Memory B cell (primary cell): ENCODE results near the gene MT1F.
"Not testable (repeated sequence)": the region's sequence is repeated elsewhere in the genome, so short reads cannot be mapped to it uniquely, and the experiment has no call there.

Experiments used
- ATAC-seq: fragments of 150-1000 bp; cut with Tn5 transposase; 2 replicates; pipeline ENCODE4 v1.10.0; 2021; ENCODE audit warnings: low read depth, mild to moderate bottlenecking, moderate library complexity
- DNase-seq, 2 donors: peaks; one replicate each; pipeline ENCODE4 v3.0.0; 2022; ENCODE audit warnings: low spot score in 2 of 2
- H3K27ac Mint-ChIP-seq: one replicate; pipeline ENCODE4 v1.8.0; 2022; ENCODE audit warnings: mild to moderate bottlenecking, moderate library complexity, mixed read lengths
- H3K27me3 Mint-ChIP-seq: one replicate; pipeline ENCODE4 v1.8.0; 2022; ENCODE audit warnings: mixed read lengths
- H3K36me3 Mint-ChIP-seq: one replicate; pipeline ENCODE4 v1.8.0; 2022; ENCODE audit warnings: mild to moderate bottlenecking, mixed read lengths
- H3K4me1 Mint-ChIP-seq: one replicate; pipeline ENCODE4 v1.8.0; 2022; ENCODE audit warnings: mixed read lengths
- H3K4me3 Mint-ChIP-seq: one replicate; pipeline ENCODE4 v1.8.0; 2022; ENCODE audit warnings: mild to moderate bottlenecking, moderate library complexity, mixed read lengths
- H3K9me3 Mint-ChIP-seq: one replicate; pipeline ENCODE4 v1.8.0; 2022; ENCODE audit warnings: mixed read lengths

The MT1F gene

GRCh38 chr16:56667581-56668571 is 10.1 kb downstream of the MT1F start, which contains the start of gene MT1G:
MT1G (minus strand) TSS chr16:56668065; CDS start chr16:56667993, 72 bp downstream.
- peaks cover 40% of the 10 kb centered on the region for H3K27me3 Mint-ChIP-seq
- H3K27ac Mint-ChIP-seq, result no peak within 1 kb of the TSS
- H3K4me3 Mint-ChIP-seq, result no peak within 1 kb of the TSS
- H3K9me3 Mint-ChIP-seq, result no peaks in the 10 kb centered on the region
- ATAC-seq (no peak), DNase-seq (no peak)
- peaks cover 2% of the 10 kb centered on the region for H3K36me3 Mint-ChIP-seq
- peaks cover 20% of the 10 kb centered on the region for H3K4me1 Mint-ChIP-seq

- DNase-seq (no peak), ATAC-seq (peak; percentile 42)
- Mint-ChIP-seq H3K27ac (no peak within 1 kb of the TSS), H3K4me3 (peak within 1 kb of the TSS; percentile 8), H3K27me3 (peaks cover 37% of the 10 kb centered on the region), H3K36me3 (no peaks in the 10 kb centered on the region), H3K4me1 (peaks cover 15% of the 10 kb centered on the region), H3K9me3 (no peaks in the 10 kb centered on the region)
Measured at GRCh38 chr16:56669005-56669839, 11.5 kb downstream of the MT1F start, which contains the start of gene MT1H. MT1H (plus strand) TSS chr16:56669814; CDS start chr16:56669885, 71 bp downstream.

GRCh38 chr16:56669840-56670619 is 12.3 kb downstream of the MT1F start:
- ATAC-seq (peak; percentile 6), DNase-seq (no peak)
- peak overlapping the region; percentile 8 for H3K4me3 Mint-ChIP-seq
- H3K36me3 Mint-ChIP-seq, result no peaks in the 10 kb centered on the region
- peaks cover 37% of the 10 kb centered on the region for H3K27me3 Mint-ChIP-seq
- H3K27ac Mint-ChIP-seq, result no peak overlapping the region
- no peaks in the 10 kb centered on the region for H3K9me3 Mint-ChIP-seq
- H3K4me1 Mint-ChIP-seq, result peaks cover 15% of the 10 kb centered on the region

DNA sequence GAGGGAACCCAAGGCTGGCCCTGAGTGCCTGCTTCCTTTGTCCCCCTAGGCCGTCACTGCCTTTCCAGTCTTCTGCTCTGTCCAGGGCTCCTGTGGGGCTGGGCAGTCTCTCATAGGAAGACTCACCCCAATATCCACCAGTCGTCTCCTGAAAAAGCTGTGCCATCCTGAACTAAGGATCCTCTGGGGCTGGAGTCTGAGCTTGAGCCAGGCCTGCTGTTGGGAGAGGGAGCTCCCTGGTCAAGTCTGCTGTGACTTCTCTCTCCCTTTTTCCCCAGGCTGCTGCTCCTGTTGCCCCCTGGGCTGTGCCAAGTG is 12.8 kb downstream of the MT1F start:
- H3K27me3 Mint-ChIP-seq, result peaks cover 36% of the 10 kb centered on the region
- ATAC-seq (no peak), DNase-seq (no peak)
- no peak overlapping the region for H3K4me3 Mint-ChIP-seq
- no peak overlapping the region for H3K27ac Mint-ChIP-seq
- H3K4me1 Mint-ChIP-seq, result peaks cover 19% of the 10 kb centered on the region
- H3K36me3 Mint-ChIP-seq, result no peaks in the 10 kb centered on the region
- no peaks in the 10 kb centered on the region for H3K9me3 Mint-ChIP-seq

DNA sequence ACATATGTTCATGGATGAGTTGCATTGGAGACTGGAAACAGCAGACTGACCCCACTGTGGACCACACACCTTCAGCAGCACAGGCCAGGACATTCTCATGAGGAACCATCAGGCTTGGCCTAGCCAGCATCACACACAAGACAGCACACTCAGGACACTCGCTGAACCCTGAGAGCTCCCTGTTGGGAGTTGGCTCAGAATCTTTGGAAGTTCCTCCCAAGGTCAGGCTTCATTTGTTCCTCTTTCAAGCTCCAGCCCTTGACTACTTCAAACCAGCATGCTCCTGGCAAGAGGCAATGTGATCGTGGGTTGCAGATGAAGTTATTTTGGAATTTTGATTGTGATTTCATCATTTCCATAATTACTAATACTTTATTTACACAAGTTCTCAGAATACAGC is 13.9 kb downstream of the MT1F start:
- Mint-ChIP-seq H3K27me3 (peaks cover 39% of the 10 kb centered on the region), H3K4me1 (peaks cover 21% of the 10 kb centered on the region)
- not testable (repeated sequence) for ATAC-seq, H3K9me3 Mint-ChIP-seq, H3K4me3 Mint-ChIP-seq, H3K36me3 Mint-ChIP-seq, DNase-seq, H3K27ac Mint-ChIP-seq

GRCh38 chr16:56672171-56672570 is 14.4 kb downstream of the MT1F start:
- not testable (repeated sequence) for DNase-seq, ATAC-seq, H3K4me3 Mint-ChIP-seq, H3K27ac Mint-ChIP-seq, H3K36me3 Mint-ChIP-seq, H3K9me3 Mint-ChIP-seq
- peaks cover 39% of the 10 kb centered on the region for H3K27me3 Mint-ChIP-seq
- peaks cover 21% of the 10 kb centered on the region for H3K4me1 Mint-ChIP-seq

- no peak overlapping the region for H3K4me3 Mint-ChIP-seq
- H3K27ac Mint-ChIP-seq, result no peak overlapping the region
- no peak for DNase-seq
- peaks cover 19% of the 10 kb centered on the region for H3K4me1 Mint-ChIP-seq
- H3K27me3 Mint-ChIP-seq, result peaks cover 39% of the 10 kb centered on the region
- no peaks in the 10 kb centered on the region for H3K9me3 Mint-ChIP-seq
- ATAC-seq, result no peak
- no peaks in the 10 kb centered on the region for H3K36me3 Mint-ChIP-seq
Measured at GRCh38 chr16:56672761-56673536, 15.2 kb downstream of the MT1F start.

GRCh38 chr16:56673921-56674320 is 16.2 kb downstream of the MT1F start:
- H3K4me1 Mint-ChIP-seq, result peaks cover 12% of the 10 kb centered on the region
- ATAC-seq, result peak; percentile 64
- no peaks in the 10 kb centered on the region for H3K36me3 Mint-ChIP-seq
- H3K9me3 Mint-ChIP-seq, result no peaks in the 10 kb centered on the region
- peaks cover 32% of the 10 kb centered on the region for H3K27me3 Mint-ChIP-seq
- H3K4me3 Mint-ChIP-seq, result no peak overlapping the region
- H3K27ac Mint-ChIP-seq, result no peak overlapping the region
- DNase-seq, result no peak

GRCh38 chr16:56674570-56674969 is 16.8 kb downstream of the MT1F start:
- H3K4me3 Mint-ChIP-seq, DNase-seq, H3K36me3 Mint-ChIP-seq, ATAC-seq, H3K27ac Mint-ChIP-seq, H3K9me3 Mint-ChIP-seq, H3K4me1 Mint-ChIP-seq: not testable (repeated sequence)
- H3K27me3 Mint-ChIP-seq, result peaks cover 28% of the 10 kb centered on the region

- ATAC-seq, result peak; percentile 57
- Mint-ChIP-seq H3K27ac (peak overlapping the region; percentile 28), H3K36me3 (no peaks in the 10 kb centered on the region)
Measured at GRCh38 chr16:56675685-56676210, 18.0 kb downstream of the MT1F start.

DNA sequence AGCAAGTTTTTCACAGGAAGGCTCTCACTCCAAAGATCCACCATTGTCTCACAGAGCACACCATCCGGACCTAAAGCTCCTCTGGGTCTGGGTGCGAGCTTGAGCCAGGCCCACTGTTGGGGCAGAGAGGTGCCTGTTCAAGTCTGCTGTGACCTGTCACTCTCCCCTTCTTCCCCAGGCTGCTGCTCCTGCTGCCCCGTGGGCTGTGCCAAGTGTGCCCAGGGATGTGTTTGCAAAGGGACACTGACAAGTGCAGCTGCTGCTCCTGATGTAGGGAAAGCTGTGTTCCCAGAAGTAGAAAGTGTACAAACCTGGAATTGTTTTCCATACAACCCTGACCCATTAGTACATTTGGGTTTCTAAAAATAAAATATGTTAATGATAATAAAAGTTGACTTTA is 19.7 kb downstream of the MT1F start:
- no peak overlapping the region for H3K4me3 Mint-ChIP-seq

More at GRCh38 chr16:56675685-56676210, 18.0 kb downstream of the MT1F start:
- Mint-ChIP-seq H3K4me3 (peak overlapping the region; percentile 55), H3K4me1 (peaks cover 6% of the 10 kb centered on the region), H3K9me3 (no peaks in the 10 kb centered on the region), H3K27me3 (peaks cover 25% of the 10 kb centered on the region)
- DNase-seq, result no peak

DNA sequence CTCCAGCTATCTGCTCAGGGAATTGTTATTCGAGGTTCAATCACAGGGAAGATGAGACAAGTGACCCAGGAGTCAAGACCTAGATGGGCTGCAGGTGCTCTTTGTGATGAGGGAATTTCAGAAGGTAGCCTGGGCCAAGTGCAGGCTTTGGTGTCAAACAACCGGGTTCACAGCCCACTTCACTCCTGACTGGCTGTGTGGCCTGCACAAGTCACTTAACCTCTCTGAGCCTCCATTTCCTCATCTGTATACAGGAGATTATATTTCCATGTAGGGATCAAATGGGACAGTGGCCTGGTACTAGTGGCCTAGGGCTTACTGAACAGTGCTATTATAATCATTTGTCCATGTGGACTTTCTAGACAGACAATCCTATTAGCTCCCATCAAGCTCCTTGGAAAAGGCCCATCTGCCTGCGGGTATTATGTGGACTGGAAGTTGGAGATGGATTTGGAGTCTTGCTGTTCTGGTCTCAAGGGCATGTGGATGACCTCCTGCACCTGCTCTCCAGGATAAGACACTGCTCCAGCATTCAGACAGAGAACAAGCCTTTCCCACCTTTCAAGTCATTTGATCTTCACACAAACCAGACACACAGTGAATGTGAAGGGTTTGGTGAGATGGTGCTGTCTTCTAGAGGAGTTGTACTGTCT is 21.4 kb downstream of the MT1F start:
- Mint-ChIP-seq H3K4me1 (peaks cover 15% of the 10 kb centered on the region), H3K4me3 (no peak overlapping the region), H3K27me3 (peaks cover 15% of the 10 kb centered on the region)

More for the DNA sequence above, 19.7 kb downstream of the MT1F start:
- H3K9me3 Mint-ChIP-seq, result no peaks in the 10 kb centered on the region
- no peaks in the 10 kb centered on the region for H3K36me3 Mint-ChIP-seq
- DNase-seq, result no peak
- no peak overlapping the region for H3K27ac Mint-ChIP-seq
- peaks cover 15% of the 10 kb centered on the region for H3K4me1 Mint-ChIP-seq
- ATAC-seq, result no peak
- H3K27me3 Mint-ChIP-seq, result peaks cover 21% of the 10 kb centered on the region

More for the DNA sequence above, 21.4 kb downstream of the MT1F start:
- no peak for DNase-seq
- no peaks in the 10 kb centered on the region for H3K9me3 Mint-ChIP-seq
- H3K27ac Mint-ChIP-seq, result no peak overlapping the region
- no peak for ATAC-seq
- H3K36me3 Mint-ChIP-seq, result no peaks in the 10 kb centered on the region
